DOHH2 (cell line): ENCODE measurements around the gene CLCN1.

Experiments
- H3F3A ChIP-seq: fragments of 200-600 bp; sonication (generic), shearing (Covaris generic); 2 replicates; pipeline ENCODE4 v1.6.0; 2016; ENCODE audit warnings: antibody characterized with exemption, mild to moderate bottlenecking; ENCODE audit not compliant: control insufficient read depth, insufficient read depth
- H3K27ac ChIP-seq: fragments of 200-600 bp; sonication (generic); 2 replicates; pipeline ENCODE4 v1.5.1; 2014; ENCODE audit warnings: low read depth, mild to moderate bottlenecking, low read length, moderate library complexity
- H3K27me3 ChIP-seq: fragments of 200-600 bp; sonication (generic); 2 replicates; pipeline ENCODE4 v1.6.1; 2014; ENCODE audit warnings: mild to moderate bottlenecking, low read length, mixed read lengths; ENCODE audit not compliant: control insufficient read depth
- H3K36me3 ChIP-seq: fragments of 200-600 bp; sonication (generic); 2 replicates; pipeline ENCODE4 v1.6.1; 2014; ENCODE audit warnings: mild to moderate bottlenecking, low read length, moderate library complexity, mixed read lengths; ENCODE audit not compliant: control insufficient read depth
- H3K4me1 ChIP-seq: fragments of 200-600 bp; sonication (generic); 2 replicates; pipeline ENCODE4 v1.6.1; 2014; ENCODE audit warnings: mild to moderate bottlenecking, low read length, mixed read lengths; ENCODE audit not compliant: control insufficient read depth
- H3K4me2 ChIP-seq: fragments of 200-600 bp; sonication (generic); 2 replicates; pipeline ENCODE4 v1.6.0; 2014; ENCODE audit warnings: mild to moderate bottlenecking, low read length, moderate library complexity
- H3K4me3 ChIP-seq: fragments of 200-600 bp; sonication (generic); 2 replicates; pipeline ENCODE4 v1.5.1; 2014; ENCODE audit warnings: mild to moderate bottlenecking, low read length, mixed read lengths
- H3K79me2 ChIP-seq: fragments of 200-600 bp; sonication (generic); 2 replicates; pipeline ENCODE4 v1.6.1; 2014; ENCODE audit warnings: mild to moderate bottlenecking, low read length, mixed read lengths; ENCODE audit not compliant: control insufficient read depth
- H3K9me2 ChIP-seq: fragments of 200-600 bp; sonication (generic); replicated peaks from 2 replicates; pipeline ENCODE4 v1.6.1; 2014; ENCODE audit warnings: mild to moderate bottlenecking, low read length, mixed read lengths; ENCODE audit not compliant: control insufficient read depth
- H3K9me3 ChIP-seq: fragments of 200-600 bp; sonication (generic); 2 replicates; pipeline ENCODE4 v1.6.1; 2014; ENCODE audit warnings: antibody characterized with exemption, low read length, mixed read lengths; ENCODE audit not compliant: control insufficient read depth, insufficient read depth
- H4K20me1 ChIP-seq: fragments of 200-600 bp; sonication (generic); 2 replicates; pipeline ENCODE4 v1.6.0; 2014; ENCODE audit warnings: low read depth, mild to moderate bottlenecking, antibody characterized with exemption, low read length, moderate library complexity; ENCODE audit not compliant: control insufficient read depth, insufficient read depth
- CTCF ChIP-seq: fragments of 200-600 bp; sonication (generic); IDR thresholded peaks from one replicate; pipeline ENCODE4 v1.5.1; 2014; ENCODE audit warnings: antibody characterized with exemption, mild to moderate bottlenecking, low read depth, low read length; ENCODE audit not compliant: poor library complexity, severe bottlenecking
- EZH2phosphoT487 ChIP-seq: fragments of 200-600 bp; sonication (generic); IDR thresholded peaks from 2 replicates; pipeline ENCODE4 v1.6.1; 2017; ENCODE audit warnings: borderline replicate concordance, mild to moderate bottlenecking, antibody characterized with exemption, low read length, moderate library complexity, mixed read lengths

Gene CLCN1

GRCh38 chr7:143337216-143337615 is 21.3 kb downstream of the CLCN1 start:
- no peaks in the 10 kb centered on the region for H3K9me2 ChIP-seq
- H3K27me3 ChIP-seq, result peaks cover 22% of the 10 kb centered on the region
- TF ChIP-seq CTCF (no peak), EZH2phosphoT487 (no peak)
- H3K27ac ChIP-seq, result no peak overlapping the region
- H4K20me1 ChIP-seq, result no peaks in the 10 kb centered on the region
- H3K9me3 ChIP-seq, result no peaks in the 10 kb centered on the region
- no peaks in the 10 kb centered on the region for H3K36me3 ChIP-seq
- no peaks in the 10 kb centered on the region for H3K4me1 ChIP-seq
- H3F3A ChIP-seq, result no peaks in the 10 kb centered on the region
- no peak overlapping the region for H3K4me2 ChIP-seq
- no peak overlapping the region for H3K4me3 ChIP-seq
- H3K79me2 ChIP-seq, result no peaks in the 10 kb centered on the region

- Histone ChIP-seq H3K4me3 (no peak overlapping the region), H3K9me3 (no peaks in the 10 kb centered on the region), H3K36me3 (no peaks in the 10 kb centered on the region), H3K4me1 (no peaks in the 10 kb centered on the region), H3K79me2 (no peaks in the 10 kb centered on the region), H3K27me3 (peaks cover 21% of the 10 kb centered on the region), H3F3A (no peaks in the 10 kb centered on the region), H3K27ac (no peak overlapping the region), H4K20me1 (no peaks in the 10 kb centered on the region), H3K9me2 (no peaks in the 10 kb centered on the region), H3K4me2 (no peak overlapping the region)
- no peak for TF ChIP-seq EZH2phosphoT487
These were observed 25.9 kb downstream of the CLCN1 start for GRCh38 chr7:143341842-143342241.

GRCh38 chr7:143343596-143343995 is 27.7 kb downstream of the CLCN1 start:
- no peaks in the 10 kb centered on the region for H3K4me1 ChIP-seq
- no peak overlapping the region for H3K27ac ChIP-seq
- H3K79me2 ChIP-seq, result no peaks in the 10 kb centered on the region
- H3F3A ChIP-seq, result no peaks in the 10 kb centered on the region
- H3K4me3 ChIP-seq, result no peak overlapping the region
- TF ChIP-seq CTCF (no peak), EZH2phosphoT487 (no peak)
- no peaks in the 10 kb centered on the region for H3K9me2 ChIP-seq
- H3K9me3 ChIP-seq, result no peaks in the 10 kb centered on the region
- peaks cover 26% of the 10 kb centered on the region for H3K27me3 ChIP-seq
- H3K4me2 ChIP-seq, result no peak overlapping the region
- no peaks in the 10 kb centered on the region for H3K36me3 ChIP-seq
- H4K20me1 ChIP-seq, result no peaks in the 10 kb centered on the region

- Histone ChIP-seq H3K79me2 (no peaks in the 10 kb centered on the region), H3F3A (no peaks in the 10 kb centered on the region), H3K4me1 (no peaks in the 10 kb centered on the region), H3K4me2 (no peak overlapping the region), H3K27me3 (peaks cover 26% of the 10 kb centered on the region), H3K36me3 (no peaks in the 10 kb centered on the region), H4K20me1 (no peaks in the 10 kb centered on the region), H3K9me3 (no peaks in the 10 kb centered on the region), H3K9me2 (no peaks in the 10 kb centered on the region), H3K27ac (no peak overlapping the region), H3K4me3 (no peak overlapping the region)
- no peak for TF ChIP-seq CTCF
- no peak for TF ChIP-seq EZH2phosphoT487
These were observed 29.6 kb downstream of the CLCN1 start for GRCh38 chr7:143345428-143345900.
